Cortex of kidney (tissue), 1 donor: ENCODE measurements around the gene CDC42SE2.
"Not testable (repeated sequence)": the region's sequence is repeated elsewhere in the genome, so short reads cannot be mapped to it uniquely, and the experiment has no call there.

ENCODE experiments used
- DNase-seq: peaks from one replicate; lab custom pipeline; 2025; lab: John Stamatoyannopoulos, UW

CDC42SE2 gene

GRCh38 chr5:131389869-131390265, 126.0 kb downstream of the CDC42SE2 start:
- no peak for DNase-seq

DNA sequence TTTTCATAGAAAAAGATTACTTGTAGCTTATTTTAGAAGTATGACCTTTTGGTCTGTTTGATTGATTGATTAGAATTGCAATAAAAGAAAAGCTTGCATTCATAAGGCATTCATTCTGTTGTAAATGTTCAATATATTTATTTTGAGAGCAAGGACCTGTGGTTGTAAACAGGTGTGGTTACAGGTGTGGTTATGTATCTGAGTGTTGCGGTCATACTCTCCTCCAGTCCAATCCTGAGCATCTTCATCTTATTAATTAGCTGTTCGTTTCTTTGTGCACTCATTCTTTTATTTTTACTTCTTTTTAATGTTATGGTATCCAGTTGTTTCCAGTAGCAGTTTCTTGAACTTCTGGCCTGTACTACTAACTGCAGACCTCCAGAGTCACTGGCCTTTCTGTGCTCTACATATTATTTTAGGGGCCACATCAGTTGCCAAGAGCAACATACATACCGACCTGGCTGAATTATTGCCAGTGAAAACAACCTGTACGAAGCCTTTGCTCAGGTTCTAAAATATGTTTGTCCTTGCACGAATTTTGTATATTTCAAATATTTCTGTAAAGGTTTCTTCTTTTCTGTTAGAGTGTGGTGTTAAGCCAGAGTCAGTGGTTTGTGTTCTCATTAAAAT, 128.7 kb downstream of the CDC42SE2 start:
- no peak for DNase-seq

GRCh38 chr5:131393498-131393968, 129.7 kb downstream of the CDC42SE2 start:
- DNase-seq, result no peak

DNA sequence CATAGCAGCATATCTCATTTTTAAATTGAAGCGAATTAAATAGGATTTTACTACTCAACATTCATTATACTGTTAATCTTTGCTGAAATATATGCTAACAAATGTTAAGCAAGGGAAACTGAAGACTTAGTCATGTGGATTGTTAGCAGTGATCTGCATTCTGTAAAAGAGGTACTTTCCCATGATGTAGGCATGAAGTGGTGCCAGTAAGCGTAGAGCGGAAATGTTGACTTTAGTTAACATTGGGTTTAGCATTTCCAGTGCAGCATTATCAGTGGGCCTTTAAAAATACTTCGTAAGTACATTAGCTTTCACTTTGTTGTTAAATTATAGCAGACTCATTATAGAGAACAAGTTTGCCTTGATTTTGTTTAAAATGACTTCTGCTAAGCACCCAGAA, 130.3 kb downstream of the CDC42SE2 start:
- DNase-seq, result no peak

GRCh38 chr5:131396015-131396414, 132.2 kb downstream of the CDC42SE2 start:
- DNase-seq, result no peak

DNA sequence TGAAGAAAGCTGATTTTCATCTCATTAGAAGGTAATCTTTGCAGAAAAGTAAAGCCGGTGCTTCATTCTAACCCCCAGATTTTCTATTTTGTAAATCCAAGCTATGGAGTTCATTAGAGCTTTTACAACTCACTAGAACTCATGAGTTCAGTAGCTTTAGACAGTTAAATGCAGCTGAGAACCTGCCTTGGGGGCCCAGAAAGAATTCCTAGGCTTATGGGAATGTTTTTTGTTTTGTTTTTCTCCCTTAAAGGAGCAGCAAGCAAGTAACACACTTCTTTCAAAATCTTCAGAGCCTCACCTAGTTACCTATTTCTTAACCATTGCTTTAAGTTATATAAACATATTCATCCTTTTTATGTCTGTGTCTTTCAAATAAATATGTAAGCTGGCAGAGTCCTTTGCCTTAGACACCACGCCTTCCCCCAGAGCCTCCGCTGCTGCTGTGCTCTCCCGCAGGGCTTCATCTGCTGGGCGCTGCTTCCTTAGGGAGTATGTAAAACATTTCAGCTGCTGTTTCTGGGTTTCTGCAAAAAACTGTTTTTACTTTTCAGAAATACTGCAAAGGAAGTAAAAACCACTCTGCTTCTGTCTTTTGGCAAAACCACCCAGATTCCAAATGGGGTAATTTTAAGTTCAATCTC, 132.9 kb downstream of the CDC42SE2 start:
- no peak for DNase-seq

- DNase-seq, result not testable (repeated sequence)
These were observed 135.2 kb downstream of the CDC42SE2 start for GRCh38 chr5:131399007-131399406.

DNA sequence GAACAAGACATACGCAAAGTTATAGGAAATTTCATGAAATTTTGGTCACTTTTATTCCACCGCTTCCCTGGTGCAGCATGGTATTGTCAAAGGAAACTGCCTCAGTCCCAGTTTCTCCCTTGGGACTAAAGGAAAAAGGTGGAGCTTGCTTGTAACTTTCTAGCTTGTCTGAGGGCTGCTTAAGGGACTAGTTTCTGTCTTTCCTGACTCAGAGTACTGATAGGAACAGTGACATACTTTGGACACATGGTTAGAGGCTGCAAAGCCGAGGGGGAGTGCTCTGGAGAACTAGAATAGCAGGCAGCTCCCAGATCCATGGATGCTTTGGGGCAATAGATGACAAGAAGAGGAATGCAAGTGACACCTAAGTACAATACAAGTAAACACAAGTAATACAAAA, 136.7 kb downstream of the CDC42SE2 start:
- DNase-seq, result no peak

GRCh38 chr5:131405674-131406073, 141.8 kb downstream of the CDC42SE2 start:
- no peak for DNase-seq

DNA sequence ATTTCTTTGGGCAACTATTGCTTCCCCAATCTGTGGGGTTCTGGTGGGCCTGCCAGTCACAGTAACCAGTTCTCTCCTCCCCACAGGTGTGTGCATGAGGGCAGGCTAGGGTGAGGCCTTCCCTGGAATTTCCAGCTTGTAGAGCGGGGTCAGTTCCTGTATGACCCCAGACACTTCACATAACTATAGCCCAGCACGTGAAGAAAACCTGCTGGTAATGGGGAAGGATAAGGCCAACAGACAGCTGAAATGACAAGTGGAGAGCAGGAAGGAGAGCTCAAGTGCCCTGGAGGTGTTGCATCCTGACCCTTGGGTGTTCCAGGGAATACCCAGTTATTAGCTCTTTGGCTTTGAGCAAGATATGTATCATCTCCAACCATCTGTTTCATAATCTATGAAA, 142.2 kb downstream of the CDC42SE2 start:
- no peak for DNase-seq

DNA sequence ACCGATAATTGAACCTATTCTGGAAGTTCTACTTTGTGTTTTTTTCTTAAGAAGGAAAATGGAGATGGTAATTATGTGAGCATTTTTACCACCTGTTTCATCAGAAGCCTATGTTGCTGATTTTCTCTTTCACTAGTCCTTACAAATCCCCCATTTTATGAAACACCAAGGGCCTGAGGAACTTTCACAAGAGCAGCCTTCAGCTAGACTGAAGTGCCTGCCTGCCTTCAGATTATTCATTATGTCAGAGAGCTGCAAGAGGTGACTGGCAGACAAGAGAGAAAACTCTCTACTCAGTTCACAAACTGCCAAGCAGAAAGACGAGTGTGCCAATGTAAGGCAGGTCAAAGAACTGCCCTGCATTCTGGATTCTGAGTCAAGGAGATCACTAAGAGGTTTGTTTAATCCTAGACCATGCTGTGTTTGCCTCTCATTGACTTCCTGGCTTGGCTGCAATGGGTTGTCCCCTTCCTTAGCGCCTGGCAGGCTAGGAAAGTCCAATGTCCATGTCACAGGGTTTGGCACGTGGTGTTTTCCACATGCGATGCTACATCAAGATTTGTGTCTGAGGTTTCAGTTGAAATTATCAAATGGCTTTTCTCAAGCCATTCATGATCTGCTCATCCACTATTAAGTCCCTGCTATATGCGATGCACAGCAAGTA, 143.3 kb downstream of the CDC42SE2 start:
- DNase-seq, result no peak

DNA sequence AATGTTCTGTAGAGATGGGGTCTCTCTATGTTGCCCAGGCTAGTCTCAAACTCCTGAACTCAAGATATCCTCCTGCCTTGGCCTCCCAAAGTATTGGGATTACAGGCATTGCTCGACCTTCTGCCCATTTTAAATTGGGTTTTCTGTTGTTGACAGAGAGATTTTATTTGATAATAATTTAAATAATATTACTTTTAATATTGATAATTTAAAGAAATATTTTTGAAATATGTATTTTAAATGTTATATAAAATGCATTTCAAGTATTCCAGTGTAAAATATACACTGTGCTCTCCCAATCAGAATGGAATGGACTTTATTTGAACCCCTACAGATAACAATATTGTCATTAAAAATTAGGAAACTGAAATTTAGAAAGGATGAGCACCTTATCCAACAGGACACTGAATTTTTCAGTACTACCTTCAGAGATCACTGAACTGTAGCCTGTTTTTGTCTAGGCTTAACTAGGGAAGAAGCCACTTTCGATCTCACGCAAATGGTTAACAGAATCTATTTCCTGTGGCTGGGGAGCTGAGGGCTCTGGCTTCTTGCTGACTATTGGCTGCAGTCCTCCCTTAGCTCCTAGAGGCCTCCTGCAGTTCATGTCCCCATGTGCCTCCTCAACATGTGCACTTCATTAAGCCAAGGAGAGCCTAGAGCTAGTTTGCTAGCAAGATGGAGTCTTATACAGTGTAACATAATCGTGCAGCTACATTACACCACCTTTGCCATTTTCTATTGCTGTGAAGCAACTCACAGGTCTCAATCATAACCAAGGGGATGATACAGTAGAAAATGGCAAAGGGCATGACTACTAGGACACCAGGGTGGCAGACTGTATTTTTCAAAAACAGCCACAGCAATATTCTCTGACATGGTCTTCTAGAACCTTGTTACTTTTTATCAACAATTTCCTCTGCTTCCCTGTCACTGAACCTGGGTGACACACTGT, 150.0 kb downstream of the CDC42SE2 start:
- DNase-seq, result no peak

DNA sequence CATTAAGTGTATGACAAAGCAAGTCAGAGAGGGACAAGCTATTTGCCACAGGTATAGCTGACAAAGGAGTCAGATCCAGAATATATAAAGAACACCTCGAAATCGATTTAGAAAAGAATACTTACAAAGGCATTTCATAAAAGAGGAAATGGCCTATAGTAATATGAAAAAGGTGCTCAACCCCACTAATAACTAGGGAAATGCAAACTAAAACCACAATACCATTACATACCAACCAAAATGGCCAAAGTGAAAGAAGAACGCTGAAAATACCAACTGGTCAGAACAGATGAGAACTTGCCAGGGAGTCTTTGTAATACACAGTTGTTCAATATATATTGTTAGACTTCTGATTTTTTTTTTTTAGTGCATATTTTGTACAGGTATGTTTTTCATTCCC, 152.9 kb downstream of the CDC42SE2 start:
- no peak for DNase-seq

- no peak for DNase-seq
These were observed 153.5 kb downstream of the CDC42SE2 start for GRCh38 chr5:131417240-131417869.

DNA sequence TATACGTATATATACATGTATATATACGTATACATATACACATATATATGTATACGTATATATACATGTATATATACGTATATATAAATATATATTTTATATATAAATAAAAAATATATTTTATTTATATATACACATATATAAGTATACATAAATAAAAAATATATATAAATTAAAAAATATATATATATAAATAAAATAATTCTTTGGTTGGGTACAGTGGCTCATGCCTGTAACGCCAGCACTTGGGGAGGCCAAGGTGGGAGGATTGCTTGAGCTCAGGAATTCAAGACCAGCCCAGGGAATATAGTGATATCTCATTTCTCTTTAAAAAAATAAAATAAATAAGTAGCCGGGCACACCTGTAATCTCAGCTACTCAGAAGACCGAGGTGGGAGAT, 155.0 kb downstream of the CDC42SE2 start:
- DNase-seq, result no peak

DNA sequence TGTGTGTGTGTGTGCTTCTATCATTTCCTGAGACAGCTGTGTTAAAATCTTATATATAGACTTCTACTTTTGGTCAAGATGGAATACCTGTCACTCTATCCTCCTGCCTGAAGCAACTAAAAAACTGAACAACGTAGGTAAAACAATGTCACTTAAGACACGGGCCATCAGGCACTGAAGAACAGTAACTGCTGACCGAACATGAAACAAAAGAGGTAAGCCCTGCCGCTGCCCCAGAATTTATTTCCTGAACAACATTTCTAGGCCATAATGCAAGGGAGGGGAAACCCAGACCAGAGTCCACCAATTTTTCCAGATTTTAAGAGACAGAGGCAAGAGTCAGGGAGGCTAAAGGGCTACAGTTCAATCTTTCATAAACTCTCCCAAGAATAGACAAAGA, 156.0 kb downstream of the CDC42SE2 start:
- no peak for DNase-seq

- DNase-seq, result no peak
These were observed 159.2 kb downstream of the CDC42SE2 start for GRCh38 chr5:131423056-131423455.

- no peak for DNase-seq
These were observed 162.2 kb downstream of the CDC42SE2 start for GRCh38 chr5:131426011-131426410.

GRCh38 chr5:131430794-131431193, 166.9 kb downstream of the CDC42SE2 start:
- no peak for DNase-seq

- no peak for DNase-seq
These were observed 167.9 kb downstream of the CDC42SE2 start for GRCh38 chr5:131431794-131432193.

DNA sequence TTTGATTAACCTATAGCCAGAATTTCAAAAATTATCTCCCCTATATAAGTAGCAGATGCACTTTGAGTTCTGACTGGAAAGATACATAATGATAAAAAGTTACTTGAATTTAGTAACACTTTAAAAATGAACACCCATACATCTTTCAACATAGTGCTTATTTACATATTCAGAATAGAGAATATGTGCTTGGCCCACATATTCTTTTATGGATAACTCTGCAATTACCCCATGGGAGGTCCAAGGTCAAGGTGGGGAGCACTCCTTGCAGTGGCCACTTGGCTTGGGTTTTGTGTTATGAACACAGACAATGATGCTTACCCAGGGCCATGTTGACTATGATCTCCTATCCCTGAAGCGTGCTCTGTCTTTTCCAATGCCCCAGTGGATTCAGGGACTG, 169.3 kb downstream of the CDC42SE2 start:
- DNase-seq, result no peak

DNA sequence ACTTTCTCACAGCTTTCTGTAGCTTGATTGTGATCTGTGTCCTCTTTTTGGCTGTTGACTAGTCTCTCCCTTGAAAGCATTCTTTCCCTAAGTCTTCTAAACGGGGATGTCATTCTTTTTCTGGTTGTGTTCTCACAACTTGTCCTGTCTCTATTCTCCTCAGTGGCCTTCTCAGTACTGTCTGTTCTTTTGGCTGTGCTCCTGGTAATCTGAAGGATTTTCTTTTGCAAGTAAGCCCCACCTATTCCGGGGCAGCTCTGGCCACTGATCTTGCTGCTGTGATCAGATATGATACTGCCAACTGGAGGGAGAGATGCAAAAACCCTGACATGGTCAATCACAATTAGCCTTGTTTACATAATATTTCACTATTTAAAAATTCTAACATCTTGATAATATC, 172.2 kb downstream of the CDC42SE2 start:
- no peak for DNase-seq
